Activated naive CD8-positive, alpha-beta T cell treated with anti-CD3 and anti-CD28 coated beads, Interleukin-2, amount 50 U/mL, for 24 hours (primary cell): ENCODE results near the gene WWC1.

Source experiments
- ATAC-seq: fragments of 150-1000 bp; cut with Tn5 transposase; one replicate; pipeline ENCODE4 v1.10.0; 2021
- DNase-seq: peaks from one replicate; pipeline ENCODE4 v3.0.0; 2021
- H3K27ac Mint-ChIP-seq: one replicate; pipeline ENCODE4 v1.8.0; 2021; ENCODE audit warnings: mild to moderate bottlenecking, mixed read lengths
- H3K27me3 Mint-ChIP-seq: one replicate; pipeline ENCODE4 v1.8.0; 2021; ENCODE audit warnings: mixed read lengths
- H3K36me3 Mint-ChIP-seq: one replicate; pipeline ENCODE4 v1.8.0; 2021; ENCODE audit warnings: low read depth, mixed read lengths
- H3K4me1 Mint-ChIP-seq: one replicate; pipeline ENCODE4 v1.8.0; 2021; ENCODE audit warnings: mixed read lengths
- H3K4me3 Mint-ChIP-seq: one replicate; pipeline ENCODE4 v1.8.0; 2021; ENCODE audit warnings: mild to moderate bottlenecking, moderate library complexity, mixed read lengths
- H3K9me3 Mint-ChIP-seq: one replicate; pipeline ENCODE4 v1.8.0; 2021; ENCODE audit warnings: mixed read lengths

Gene WWC1

DNA sequence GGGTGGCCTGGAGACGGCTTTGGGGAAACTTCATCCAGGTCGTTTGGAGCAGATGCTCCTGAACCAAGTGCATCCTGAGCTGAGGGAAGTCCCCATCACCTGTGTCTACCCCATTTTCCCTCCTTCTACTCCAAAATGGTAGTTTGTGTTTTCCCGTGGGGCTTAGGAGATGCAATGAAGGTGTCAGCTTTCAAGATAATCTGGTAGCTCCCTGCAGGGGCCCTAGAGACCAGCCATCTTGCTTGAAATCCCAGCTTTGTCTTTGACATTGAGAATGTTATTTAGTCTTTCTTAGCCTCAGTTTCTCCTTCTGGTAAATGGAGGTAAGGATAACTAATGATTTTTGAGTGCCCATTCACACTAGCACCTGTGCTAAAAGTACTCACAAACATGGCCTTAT, 77.4 kb downstream of the WWC1 start:
- ATAC-seq = no peak
- H3K9me3 Mint-ChIP-seq = no peaks in the 10 kb centered on the region
- H3K4me3 Mint-ChIP-seq = no peak overlapping the region
- no peaks in the 10 kb centered on the region for H3K27me3 Mint-ChIP-seq
- DNase-seq = no peak
- no peak overlapping the region for H3K27ac Mint-ChIP-seq
- H3K4me1 Mint-ChIP-seq = no peaks in the 10 kb centered on the region
- no peaks in the 10 kb centered on the region for H3K36me3 Mint-ChIP-seq

DNA sequence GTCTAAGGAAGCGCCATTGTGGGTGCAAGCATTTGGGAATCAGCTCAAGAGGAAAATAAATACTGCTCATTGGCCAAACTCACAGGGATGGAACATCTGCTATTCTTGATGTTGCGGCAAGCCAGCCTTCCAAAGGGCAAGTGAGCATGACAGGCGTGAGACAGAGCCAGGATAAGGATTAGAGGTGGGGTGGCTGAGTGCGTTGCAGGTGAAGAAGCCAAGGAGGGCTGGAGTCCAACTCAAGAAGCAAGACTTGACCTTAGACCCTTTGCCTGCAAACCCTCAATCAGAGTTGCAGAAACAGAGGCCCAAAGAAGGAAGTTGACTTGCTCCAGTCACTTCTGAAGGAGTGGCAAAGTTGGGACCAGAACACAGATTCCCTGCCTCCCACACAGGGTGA, 79.4 kb downstream of the WWC1 start:
- Mint-ChIP-seq H3K4me1 (no peaks in the 10 kb centered on the region), H3K27me3 (no peaks in the 10 kb centered on the region), H3K36me3 (no peaks in the 10 kb centered on the region), H3K9me3 (no peaks in the 10 kb centered on the region), H3K27ac (no peak overlapping the region), H3K4me3 (no peak overlapping the region)
- DNase-seq (no peak), ATAC-seq (no peak)

- DNase-seq (no peak), ATAC-seq (no peak)
- Mint-ChIP-seq H3K27me3 (no peaks in the 10 kb centered on the region), H3K9me3 (no peaks in the 10 kb centered on the region), H3K4me3 (no peak overlapping the region), H3K36me3 (no peaks in the 10 kb centered on the region), H3K4me1 (peaks cover 3% of the 10 kb centered on the region), H3K27ac (no peak overlapping the region)
These were observed 81.0 kb downstream of the WWC1 start for GRCh38 chr5:168372356-168372946.

DNA sequence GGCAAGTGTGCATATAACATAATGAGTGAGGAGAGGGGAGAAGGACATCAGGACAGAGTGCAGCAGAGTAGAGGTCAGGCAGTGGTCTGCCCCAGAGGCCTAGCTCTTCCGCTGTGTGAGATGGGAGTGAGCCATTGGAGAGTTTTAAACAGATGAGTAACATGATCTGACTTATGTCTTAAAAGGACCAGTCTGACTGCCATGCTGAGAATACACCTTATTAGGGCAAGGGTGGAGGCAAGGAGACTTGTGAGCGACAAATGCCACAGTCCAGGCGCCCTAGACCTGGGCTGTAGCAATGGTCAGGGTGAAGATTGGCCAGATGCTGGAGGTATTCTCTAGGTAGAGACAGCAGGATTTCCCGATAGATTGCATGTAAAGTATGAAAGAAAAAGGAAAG, 83.1 kb downstream of the WWC1 start:
- Mint-ChIP-seq H3K36me3 (no peaks in the 10 kb centered on the region), H3K27me3 (no peaks in the 10 kb centered on the region), H3K4me1 (peaks cover 3% of the 10 kb centered on the region), H3K9me3 (no peaks in the 10 kb centered on the region), H3K27ac (no peak overlapping the region), H3K4me3 (no peak overlapping the region)
- DNase-seq (no peak), ATAC-seq (no peak)

- no peaks in the 10 kb centered on the region for H3K36me3 Mint-ChIP-seq
- no peaks in the 10 kb centered on the region for H3K27me3 Mint-ChIP-seq
- H3K4me3 Mint-ChIP-seq = no peak overlapping the region
- DNase-seq = no peak
- no peak overlapping the region for H3K27ac Mint-ChIP-seq
- ATAC-seq = no peak
- no peaks in the 10 kb centered on the region for H3K9me3 Mint-ChIP-seq
- H3K4me1 Mint-ChIP-seq = peaks cover 3% of the 10 kb centered on the region
These were observed 83.8 kb downstream of the WWC1 start for GRCh38 chr5:168375214-168375613.

DNA sequence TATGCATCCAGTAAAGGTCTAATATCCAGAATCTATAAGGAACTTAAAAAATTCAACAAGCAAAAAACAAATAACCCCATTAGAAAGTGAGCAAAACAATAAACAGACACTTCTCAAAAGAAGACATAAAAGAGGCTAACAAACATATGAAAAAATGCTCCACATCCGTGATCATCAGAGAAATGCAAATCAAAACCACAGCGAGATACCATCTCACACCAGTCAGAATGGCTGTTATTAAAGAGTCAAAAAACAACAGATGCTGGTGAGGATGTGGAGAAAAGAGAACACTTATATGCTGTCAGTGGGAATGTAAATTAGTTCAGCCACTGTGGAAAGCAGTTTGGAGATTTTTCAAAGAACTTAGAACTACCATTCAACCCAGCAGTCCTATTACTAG, 86.1 kb downstream of the WWC1 start:
- Mint-ChIP-seq H3K36me3 (no peaks in the 10 kb centered on the region), H3K27ac (no peak overlapping the region), H3K4me3 (no peak overlapping the region), H3K4me1 (peaks cover 3% of the 10 kb centered on the region), H3K27me3 (no peaks in the 10 kb centered on the region), H3K9me3 (no peaks in the 10 kb centered on the region)
- no peak for ATAC-seq
- no peak for DNase-seq

- ATAC-seq = no peak
- Mint-ChIP-seq H3K27ac (no peak overlapping the region), H3K36me3 (no peaks in the 10 kb centered on the region), H3K4me3 (no peak overlapping the region), H3K27me3 (no peaks in the 10 kb centered on the region), H3K4me1 (peaks cover 3% of the 10 kb centered on the region), H3K9me3 (no peaks in the 10 kb centered on the region)
- DNase-seq = no peak
These were observed 87.3 kb downstream of the WWC1 start for GRCh38 chr5:168378741-168379140.

GRCh38 chr5:168382421-168382820, 91.0 kb downstream of the WWC1 start:
- Mint-ChIP-seq H3K4me3 (no peak overlapping the region), H3K9me3 (peaks cover 4% of the 10 kb centered on the region)

DNA sequence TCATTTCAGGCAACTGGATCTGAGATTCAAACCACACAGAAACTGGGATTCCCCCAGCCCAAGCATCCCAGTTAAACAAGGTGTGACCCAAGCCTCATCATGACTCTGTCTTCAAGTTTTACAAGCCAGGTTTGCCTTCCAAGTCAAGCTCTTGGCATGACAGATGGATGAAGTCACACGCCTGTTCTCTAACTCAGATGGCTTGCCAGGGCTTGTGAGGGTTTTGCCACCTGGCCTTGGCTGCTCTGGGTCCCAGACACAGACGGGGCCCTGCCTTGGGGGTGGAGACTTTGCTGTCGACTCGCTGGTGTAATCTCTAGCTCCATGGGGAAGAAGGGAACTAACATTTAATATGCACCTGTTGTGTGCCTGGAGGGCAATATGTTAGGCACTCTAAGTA, 99.0 kb downstream of the WWC1 start:
- H3K27me3 Mint-ChIP-seq = no peaks in the 10 kb centered on the region
- H3K27ac Mint-ChIP-seq = no peak overlapping the region
- no peak for DNase-seq
- peaks cover 6% of the 10 kb centered on the region for H3K9me3 Mint-ChIP-seq
- H3K36me3 Mint-ChIP-seq = no peaks in the 10 kb centered on the region
- H3K4me3 Mint-ChIP-seq = no peak overlapping the region
- no peak for ATAC-seq
- no peaks in the 10 kb centered on the region for H3K4me1 Mint-ChIP-seq

More at GRCh38 chr5:168382421-168382820, 91.0 kb downstream of the WWC1 start:
- peaks cover under 1% of the 10 kb centered on the region for H3K4me1 Mint-ChIP-seq
- H3K36me3 Mint-ChIP-seq = no peaks in the 10 kb centered on the region
- DNase-seq = no peak
- no peak overlapping the region for H3K27ac Mint-ChIP-seq
- no peak for ATAC-seq
- no peaks in the 10 kb centered on the region for H3K27me3 Mint-ChIP-seq

- no peak for ATAC-seq
- Mint-ChIP-seq H3K27me3 (no peaks in the 10 kb centered on the region), H3K27ac (no peak overlapping the region), H3K4me1 (no peaks in the 10 kb centered on the region), H3K36me3 (no peaks in the 10 kb centered on the region), H3K9me3 (peaks cover 5% of the 10 kb centered on the region), H3K4me3 (no peak overlapping the region)
- no peak for DNase-seq
These were observed 102.3 kb downstream of the WWC1 start for GRCh38 chr5:168393773-168394172.

DNA sequence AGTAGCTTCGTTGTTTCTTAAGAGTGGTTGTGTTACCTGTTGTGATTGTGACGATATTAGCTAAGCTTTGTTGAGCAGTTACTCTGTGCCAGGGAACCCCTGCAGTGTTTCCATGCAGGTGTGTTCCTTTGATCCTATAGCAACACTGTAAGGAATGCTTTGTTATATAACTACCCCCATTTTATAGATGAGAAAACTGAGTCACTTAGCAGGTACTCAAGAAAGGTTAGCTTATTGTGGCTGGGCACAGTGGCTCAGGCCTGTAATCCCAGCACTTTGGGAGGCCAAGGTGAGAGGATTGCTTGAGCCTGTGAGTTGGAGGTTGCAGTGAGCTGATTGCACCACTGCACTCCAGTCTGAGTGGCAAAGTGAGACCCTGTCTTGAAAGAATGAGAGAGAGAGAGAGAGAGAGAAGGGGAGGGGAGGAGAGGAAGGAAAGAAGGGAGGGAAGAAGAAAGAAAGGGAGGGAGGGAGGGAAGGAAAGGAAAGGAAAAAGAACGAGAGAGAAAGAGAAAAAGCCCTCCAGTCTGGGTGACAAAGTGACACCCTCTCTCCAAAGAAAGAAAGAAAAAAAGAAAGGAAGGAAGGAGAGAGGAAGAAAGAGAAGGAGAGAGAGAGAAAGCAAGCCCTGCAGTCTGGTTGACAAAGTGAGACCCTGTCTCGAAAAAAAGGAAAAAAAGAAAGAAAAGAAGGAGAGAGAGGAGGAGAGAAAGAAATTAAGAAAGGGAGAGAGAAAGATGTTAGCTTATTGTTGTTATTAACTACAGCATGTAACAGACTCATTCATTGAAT, 109.2 kb downstream of the WWC1 start:
- Mint-ChIP-seq H3K4me1 (no peaks in the 10 kb centered on the region), H3K27me3 (peaks cover 12% of the 10 kb centered on the region), H3K27ac (no peak overlapping the region), H3K36me3 (no peaks in the 10 kb centered on the region), H3K9me3 (no peaks in the 10 kb centered on the region), H3K4me3 (no peak overlapping the region)
- DNase-seq = no peak
- no peak for ATAC-seq

- Mint-ChIP-seq H3K4me3 (no peak overlapping the region), H3K36me3 (no peaks in the 10 kb centered on the region), H3K4me1 (no peaks in the 10 kb centered on the region), H3K9me3 (no peaks in the 10 kb centered on the region), H3K27me3 (peaks cover 12% of the 10 kb centered on the region), H3K27ac (no peak overlapping the region)
- no peak for DNase-seq
- no peak for ATAC-seq
These were observed 109.8 kb downstream of the WWC1 start for GRCh38 chr5:168401226-168401625.

DNA sequence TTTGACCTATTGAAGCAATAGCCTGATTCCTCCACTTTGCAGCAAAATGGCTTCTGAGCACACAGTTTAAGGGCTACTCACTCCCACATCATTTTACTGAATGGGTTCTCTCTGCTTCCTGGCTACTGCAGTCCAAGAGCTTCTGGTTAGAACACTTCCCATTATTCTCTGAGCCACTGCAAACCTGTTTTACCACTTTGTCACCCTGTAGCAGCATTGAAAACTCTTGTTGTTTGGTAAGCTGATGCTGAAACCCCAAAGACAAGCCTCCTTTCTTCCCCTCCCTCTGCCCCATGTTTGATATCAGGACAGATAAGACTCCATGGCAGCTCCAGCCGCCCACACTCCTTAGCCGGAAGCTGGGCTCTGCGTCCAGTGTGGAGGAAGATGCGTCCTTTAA, 110.4 kb downstream of the WWC1 start:
- ATAC-seq (no peak), DNase-seq (no peak)
- H3K4me1 Mint-ChIP-seq = no peaks in the 10 kb centered on the region
- H3K27me3 Mint-ChIP-seq = peaks cover 12% of the 10 kb centered on the region
- H3K36me3 Mint-ChIP-seq = no peaks in the 10 kb centered on the region
- no peaks in the 10 kb centered on the region for H3K9me3 Mint-ChIP-seq
- no peak overlapping the region for H3K4me3 Mint-ChIP-seq
- no peak overlapping the region for H3K27ac Mint-ChIP-seq

GRCh38 chr5:168404365-168404764, 112.9 kb downstream of the WWC1 start:
- peaks cover 14% of the 10 kb centered on the region for H3K27me3 Mint-ChIP-seq
- no peaks in the 10 kb centered on the region for H3K36me3 Mint-ChIP-seq
- DNase-seq (no peak), ATAC-seq (no peak)
- H3K4me3 Mint-ChIP-seq = no peak overlapping the region
- no peak overlapping the region for H3K27ac Mint-ChIP-seq
- no peaks in the 10 kb centered on the region for H3K9me3 Mint-ChIP-seq
- peaks cover 9% of the 10 kb centered on the region for H3K4me1 Mint-ChIP-seq

GRCh38 chr5:168407211-168407610, 115.8 kb downstream of the WWC1 start:
- Mint-ChIP-seq H3K36me3 (no peaks in the 10 kb centered on the region), H3K9me3 (no peaks in the 10 kb centered on the region), H3K4me1 (peaks cover 22% of the 10 kb centered on the region), H3K27me3 (peaks cover 12% of the 10 kb centered on the region), H3K4me3 (no peak overlapping the region), H3K27ac (no peak overlapping the region)
- no peak for ATAC-seq
- no peak for DNase-seq
